ES-I3 (cell line): ENCODE results near the gene DPYSL5.

ENCODE experiments used
- H3K36me3 ChIP-seq: 2 replicates; pipeline ENCODE4 v1.6.1; 2013; ENCODE audit warnings: mild to moderate bottlenecking, low read length, control low read depth, moderate library complexity; ENCODE audit not compliant: insufficient read depth
- H3K4me1 ChIP-seq: 2 replicates; pipeline ENCODE4 v1.6.1; 2013; ENCODE audit warnings: mild to moderate bottlenecking, control low read depth, low read length; ENCODE audit not compliant: insufficient read depth
- H3K9ac ChIP-seq: 2 replicates; pipeline ENCODE4 v1.6.1; 2013; ENCODE audit warnings: low read depth, mild to moderate bottlenecking, low read length, moderate library complexity
- H3K9me3 ChIP-seq: 2 replicates; pipeline ENCODE4 v1.6.1; 2013; ENCODE audit warnings: mild to moderate bottlenecking, low read length, moderate library complexity; ENCODE audit not compliant: control insufficient read depth, insufficient read depth

Gene DPYSL5

GRCh38 chr2:26977012-26977411, 129.1 kb downstream of the DPYSL5 start:
- Histone ChIP-seq H3K9me3 (no peaks in the 10 kb centered on the region), H3K4me1 (peaks cover 12% of the 10 kb centered on the region; the same call in 1 of the 2 replicates), H3K9ac (no peak overlapping the region), H3K36me3 (no peaks in the 10 kb centered on the region)

GRCh38 chr2:26978061-26978596, 130.2 kb downstream of the DPYSL5 start:
- peaks cover 12% of the 10 kb centered on the region; the same call in 1 of the 2 replicates for H3K4me1 ChIP-seq
- no peaks in the 10 kb centered on the region for H3K36me3 ChIP-seq
- H3K9ac ChIP-seq: no peak overlapping the region
- H3K9me3 ChIP-seq: no peaks in the 10 kb centered on the region

GRCh38 chr2:26979741-26980140, 131.8 kb downstream of the DPYSL5 start:
- Histone ChIP-seq H3K9me3 (no peaks in the 10 kb centered on the region), H3K4me1 (peaks cover 12% of the 10 kb centered on the region; the same call in 1 of the 2 replicates), H3K9ac (no peak overlapping the region), H3K36me3 (no peaks in the 10 kb centered on the region)

- Histone ChIP-seq H3K36me3 (no peaks in the 10 kb centered on the region), H3K9me3 (no peaks in the 10 kb centered on the region), H3K4me1 (peaks cover 3% of the 10 kb centered on the region; the same call in 1 of the 2 replicates), H3K9ac (no peak overlapping the region)
These were observed 133.0 kb downstream of the DPYSL5 start for GRCh38 chr2:26980971-26981370.

GRCh38 chr2:26982102-26982742, 134.3 kb downstream of the DPYSL5 start:
- H3K9me3 ChIP-seq: no peaks in the 10 kb centered on the region
- no peaks in the 10 kb centered on the region for H3K36me3 ChIP-seq
- H3K4me1 ChIP-seq: no peaks in the 10 kb centered on the region
- H3K9ac ChIP-seq: no peak overlapping the region

- Histone ChIP-seq H3K36me3 (no peaks in the 10 kb centered on the region; the same call in 1 of the 2 replicates), H3K9ac (no peak overlapping the region), H3K9me3 (no peaks in the 10 kb centered on the region), H3K4me1 (peaks cover 12% of the 10 kb centered on the region)
These were observed 135.8 kb downstream of the DPYSL5 start for GRCh38 chr2:26983746-26984145.

- no peaks in the 10 kb centered on the region for H3K9me3 ChIP-seq
- H3K9ac ChIP-seq: no peak overlapping the region
- peaks cover 13% of the 10 kb centered on the region for H3K4me1 ChIP-seq
- no peaks in the 10 kb centered on the region; the same call in 1 of the 2 replicates for H3K36me3 ChIP-seq
These were observed 137.9 kb downstream of the DPYSL5 start for GRCh38 chr2:26985807-26986206.

- H3K4me1 ChIP-seq: peaks cover 13% of the 10 kb centered on the region
- H3K36me3 ChIP-seq: no peaks in the 10 kb centered on the region; the same call in 1 of the 2 replicates
- H3K9me3 ChIP-seq: no peaks in the 10 kb centered on the region
- no peak overlapping the region for H3K9ac ChIP-seq
These were observed 138.6 kb downstream of the DPYSL5 start for GRCh38 chr2:26986576-26986975.

- Histone ChIP-seq H3K9ac (no peak overlapping the region), H3K36me3 (no peaks in the 10 kb centered on the region; the same call in 1 of the 2 replicates), H3K4me1 (peaks cover 13% of the 10 kb centered on the region), H3K9me3 (no peaks in the 10 kb centered on the region)
These were observed 140.3 kb downstream of the DPYSL5 start for GRCh38 chr2:26988058-26988860.

GRCh38 chr2:26989156-26989555, 141.2 kb downstream of the DPYSL5 start:
- H3K9me3 ChIP-seq: no peaks in the 10 kb centered on the region
- H3K36me3 ChIP-seq: no peaks in the 10 kb centered on the region; the same call in 1 of the 2 replicates
- no peak overlapping the region for H3K9ac ChIP-seq
- peaks cover 13% of the 10 kb centered on the region for H3K4me1 ChIP-seq

- H3K9me3 ChIP-seq: no peaks in the 10 kb centered on the region
- H3K9ac ChIP-seq: no peak overlapping the region
- H3K4me1 ChIP-seq: peaks cover 13% of the 10 kb centered on the region
- H3K36me3 ChIP-seq: no peaks in the 10 kb centered on the region; the same call in 1 of the 2 replicates
These were observed 143.8 kb downstream of the DPYSL5 start for GRCh38 chr2:26991717-26992116.

GRCh38 chr2:26993768-26994167, 145.8 kb downstream of the DPYSL5 start:
- Histone ChIP-seq H3K4me1 (peaks cover 1% of the 10 kb centered on the region; the same call in 1 of the 2 replicates), H3K36me3 (no peaks in the 10 kb centered on the region), H3K9me3 (no peaks in the 10 kb centered on the region), H3K9ac (no peak overlapping the region)

- Histone ChIP-seq H3K9ac (no peak overlapping the region), H3K9me3 (no peaks in the 10 kb centered on the region), H3K36me3 (no peaks in the 10 kb centered on the region), H3K4me1 (no peaks in the 10 kb centered on the region)
These were observed 147.1 kb downstream of the DPYSL5 start for GRCh38 chr2:26994983-26995382.

GRCh38 chr2:26997394-26997793, 149.5 kb downstream of the DPYSL5 start:
- no peak overlapping the region for H3K9ac ChIP-seq
- no peaks in the 10 kb centered on the region for H3K4me1 ChIP-seq
- H3K36me3 ChIP-seq: no peaks in the 10 kb centered on the region
- H3K9me3 ChIP-seq: no peaks in the 10 kb centered on the region
